ENCODE data around the gene HPN. TPM values are rescaled to one million over a fixed set of nuclear protein-coding genes. Genes with fewer than 3 reads are reported as not detected.

Gene HPN
- total and polyA plus RNA-seq, 2 of the 13 experiments (the other 11 are each of a cell fraction or from before 2014, with no cell fraction given): 46.7 to 261 TPM

- TF ChIP-seq, protein P1, sequence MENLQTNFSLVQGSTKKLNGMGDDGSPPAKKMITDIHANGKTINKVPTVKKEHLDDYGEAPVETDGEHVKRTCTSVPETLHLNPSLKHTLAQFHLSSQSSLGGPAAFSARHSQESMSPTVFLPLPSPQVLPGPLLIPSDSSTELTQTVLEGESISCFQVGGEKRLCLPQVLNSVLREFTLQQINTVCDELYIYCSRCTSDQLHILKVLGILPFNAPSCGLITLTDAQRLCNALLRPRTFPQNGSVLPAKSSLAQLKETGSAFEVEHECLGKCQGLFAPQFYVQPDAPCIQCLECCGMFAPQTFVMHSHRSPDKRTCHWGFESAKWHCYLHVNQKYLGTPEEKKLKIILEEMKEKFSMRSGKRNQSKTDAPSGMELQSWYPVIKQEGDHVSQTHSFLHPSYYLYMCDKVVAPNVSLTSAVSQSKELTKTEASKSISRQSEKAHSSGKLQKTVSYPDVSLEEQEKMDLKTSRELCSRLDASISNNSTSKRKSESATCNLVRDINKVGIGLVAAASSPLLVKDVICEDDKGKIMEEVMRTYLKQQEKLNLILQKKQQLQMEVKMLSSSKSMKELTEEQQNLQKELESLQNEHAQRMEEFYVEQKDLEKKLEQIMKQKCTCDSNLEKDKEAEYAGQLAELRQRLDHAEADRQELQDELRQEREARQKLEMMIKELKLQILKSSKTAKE (CRISPR knock-in tag; IDR thresholded peaks at IDR 0.05; ENCODE audit: borderline replicate concordance): peak; percentile 38
- TF ChIP-seq DNMT1 (CRISPR knock-in tag; IDR thresholded peaks at IDR 0.05): no peak
- TF ChIP-seq, protein P2, sequence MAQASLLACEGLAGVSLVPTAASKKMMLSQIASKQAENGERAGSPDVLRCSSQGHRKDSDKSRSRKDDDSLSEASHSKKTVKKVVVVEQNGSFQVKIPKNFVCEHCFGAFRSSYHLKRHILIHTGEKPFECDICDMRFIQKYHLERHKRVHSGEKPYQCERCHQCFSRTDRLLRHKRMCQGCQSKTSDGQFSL (CRISPR knock-in tag; IDR thresholded peaks at IDR 0.05): no peak
- no peak for TF ChIP-seq FOXJ3 (CRISPR knock-in tag; IDR thresholded peaks at IDR 0.05; ENCODE audit: borderline replicate concordance)
- TF ChIP-seq SALL1 (CRISPR knock-in tag; IDR thresholded peaks at IDR 0.05): peak; percentile 64
- peak; percentile 10 for TF ChIP-seq SKI (IDR thresholded peaks at IDR 0.05; ENCODE audit: partially characterized antibody)
- TF ChIP-seq MIER2 (CRISPR knock-in tag; IDR thresholded peaks at IDR 0.05): no peak
- TF ChIP-seq STAG1 (CRISPR knock-in tag; IDR thresholded peaks at IDR 0.05): no peak; the same call in 1 of the 2 replicates
- no peak for TF ChIP-seq ZNF512 (CRISPR knock-in tag; IDR thresholded peaks at IDR 0.05)
- TF ChIP-seq MLLT10 (CRISPR knock-in tag; IDR thresholded peaks at IDR 0.05): no peak
- no peak for TF ChIP-seq ZBTB25 (CRISPR knock-in tag; IDR thresholded peaks at IDR 0.05)
- peak; percentile 48 for TF ChIP-seq ISL2 (CRISPR knock-in tag; IDR thresholded peaks at IDR 0.05)
- TF ChIP-seq, protein P3, sequence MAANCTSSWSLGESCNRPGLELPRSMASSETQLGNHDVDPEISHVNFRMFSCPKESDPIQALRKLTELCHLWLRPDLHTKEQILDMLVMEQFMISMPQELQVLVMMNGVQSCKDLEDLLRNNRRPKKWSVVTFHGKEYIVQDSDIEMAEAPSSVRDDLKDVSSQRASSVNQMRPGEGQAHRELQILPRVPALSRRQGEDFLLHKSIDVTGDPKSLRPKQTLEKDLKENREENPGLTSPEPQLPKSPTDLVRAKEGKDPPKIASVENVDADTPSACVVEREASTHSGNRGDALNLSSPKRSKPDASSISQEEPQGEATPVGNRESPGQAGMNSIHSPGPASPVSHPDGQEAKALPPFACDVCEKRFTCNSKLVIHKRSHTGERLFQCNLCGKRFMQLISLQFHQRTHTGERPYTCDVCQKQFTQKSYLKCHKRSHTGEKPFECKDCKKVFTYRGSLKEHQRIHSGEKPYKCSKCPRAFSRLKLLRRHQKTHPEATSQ (CRISPR knock-in tag; IDR thresholded peaks at IDR 0.05; ENCODE audit: borderline replicate concordance): no peak
- peak; percentile 75; the same call in 1 of the 2 replicates for TF ChIP-seq ZFX (CRISPR knock-in tag; IDR thresholded peaks at IDR 0.05; ENCODE audit: low read depth)
- peak; percentile 13; the same call in 1 of the 2 replicates for TF ChIP-seq FOXA3 (CRISPR knock-in tag; IDR thresholded peaks at IDR 0.05)
- no peak for TF ChIP-seq PCBP2 (optimal IDR thresholded peaks at IDR 0.05; ENCODE audit: low read depth, low read length, poor library complexity, severe bottlenecking)
- no peak for TF ChIP-seq SIX1 (CRISPR knock-in tag; IDR thresholded peaks at IDR 0.05; ENCODE audit: borderline replicate concordance)
- no peak for TF ChIP-seq CERS6 (CRISPR knock-in tag; IDR thresholded peaks at IDR 0.05)
- TF ChIP-seq ZNF674 (CRISPR knock-in tag; IDR thresholded peaks at IDR 0.05; ENCODE audit: low read depth): no peak
- peak; percentile 90 for TF ChIP-seq AGO2 (optimal IDR thresholded peaks at IDR 0.05; ENCODE audit: low read depth, low read length)
- TF ChIP-seq PHF5A (CRISPR knock-in tag; IDR thresholded peaks at IDR 0.05; ENCODE audit: low read depth, unreplicated experiment): peak; percentile 49
These were observed 672 bp downstream of the HPN start (continued) for GRCh38 chr19:35042056-35042730.
